Keratinocyte (primary cell): ENCODE data around the gene ATP8A2.

Source experiments
- CTCF ChIP-seq, 3 experiments: IDR thresholded peaks in 1 of 3; conservative IDR thresholded peaks in 1 of 3; optimal IDR thresholded peaks in 1 of 3; 2 replicates in 2 of 3; 3 replicates in 1 of 3; pipeline versions ENCODE3 to v1.5.1; 2011; ENCODE audit warnings: low read length in 3 of 3, mild to moderate bottlenecking in 3 of 3, moderate library complexity in 2 of 3, control low read depth in 1 of 3, inconsistent platforms in 1 of 3; ENCODE audit not compliant: insufficient read depth in 2 of 3; ENCODE audit errors: extremely low read depth in 1 of 3
- EZH2 ChIP-seq: IDR thresholded peaks from one replicate; pipeline ENCODE4 v1.6.1; 2012; ENCODE audit warnings: inconsistent platforms, mild to moderate bottlenecking, low read length, moderate library complexity

DNA sequence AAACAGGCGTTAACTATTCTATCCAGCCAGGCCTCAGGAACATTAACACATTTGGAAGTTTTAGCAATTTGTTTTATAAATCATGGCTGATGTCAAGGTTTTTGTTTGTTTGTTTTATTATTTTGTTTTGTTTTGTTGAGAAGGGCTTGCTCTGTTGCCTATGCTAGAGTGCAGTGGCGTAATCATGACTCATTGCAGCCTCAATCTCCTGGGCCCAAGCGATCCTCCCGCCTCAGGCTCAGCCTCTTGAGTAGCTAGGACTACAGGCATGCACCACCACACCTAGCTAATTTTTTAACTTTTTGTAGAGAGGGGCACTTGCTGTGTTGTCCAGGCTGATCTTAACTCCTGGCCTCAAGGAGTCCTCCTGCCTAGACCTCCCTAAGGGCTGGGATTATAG is 42.1 kb upstream of the ATP8A2 start:
- TF ChIP-seq CTCF (optimal IDR thresholded peaks at IDR 0.05 in 1 of 3, IDR thresholded peaks at IDR 0.05 in 1 of 3, conservative IDR thresholded peaks at IDR 0.05 in 1 of 3; ENCODE audit: extremely low read depth in 1 of 3, insufficient read depth in 2 of 3, low read length in 3 of 3) (no peak), EZH2 (no peak)
